K562 (cell line): ENCODE data around the gene CDC42BPB. TPM values are rescaled to one million over a fixed set of nuclear protein-coding genes. Genes with fewer than 3 reads are reported as not detected.

Experiments
- RAD21 ChIP-seq, 2 experiments: fragments of 250-450 bp in 1 of 2; fragments of 450-650 bp in 1 of 2; sonication (Bioruptor Pico) in 1 of 2; formaldehyde crosslinking in 1 of 2; IDR thresholded peaks in 1 of 2; conservative IDR thresholded peaks in 1 of 2; 2 replicates each; pipeline versions ENCODE4 v1.4.0 to v1.8.0; 2020 to 2022; ENCODE audit warnings: mild to moderate bottlenecking in 2 of 2, moderate library complexity in 1 of 2
- REST ChIP-seq, 2 experiments: fragments of 450-650 bp; formaldehyde crosslinking in 1 of 2; IDR thresholded peaks; 2 replicates each; pipeline versions ENCODE4 v1.4.0 to v1.6.1; 2014 to 2020; ENCODE audit warnings: mild to moderate bottlenecking in 2 of 2, borderline replicate concordance in 1 of 2, low read depth in 1 of 2
- polyA plus RNA-seq, 8 experiments: library from polyadenylated mRNA; depleted of rRNA in 4 of 8; stranded (reverse) in 5 of 8; unstranded in 3 of 8; fragments of >200 nt; fragmentation: Nextera tagmentation in 2 of 8; fragmentation: Illumina TruSeq in 1 of 8; extraction: Ambion mirVana in 2 of 8; extraction: Trizol in 1 of 8; gene quantifications; 2 replicates each; pipeline versions ENCODE4 v1.2.1 to v1.2.3, GENCODE V29; 2011 to 2014; ENCODE audit warnings: inconsistent platforms in 1 of 8, missing spikeins in 1 of 8
- total RNA-seq, 7 experiments: library from RNA; depleted of rRNA in 6 of 7; stranded (reverse); fragments of >200 nt in 6 of 7; fragmentation: Illumina TruSeq in 2 of 7; extraction: Trizol in 2 of 7; gene quantifications; 2 replicates each; pipeline versions ENCODE4 v1.2.1 to v1.2.3, GENCODE V29; 2011 to 2021; ENCODE audit warnings: low replicate concordance in 1 of 7

The CDC42BPB gene
- total and polyA plus RNA-seq, 9 of the 15 experiments (the other 6 are each of a cell fraction or from before 2014, with no cell fraction given) = 0.07 to 24.3 (median 12.6) TPM

GRCh38 chr14:102917469-102918211 is 139.7 kb downstream of the CDC42BPB start (continued):
- peak; percentile 77; the same call in 1 of the 2 replicates for TF ChIP-seq REST (IDR thresholded peaks at IDR 0.05; ENCODE audit: borderline replicate concordance)
- no peak for TF ChIP-seq REST (CRISPR knock-in tag; IDR thresholded peaks at IDR 0.05; ENCODE audit: low read depth)
- TF ChIP-seq RAD21 (CRISPR knock-in tag; conservative IDR thresholded peaks at IDR 0.05 in 1 of 2, IDR thresholded peaks at IDR 0.05 in 1 of 2) = peak; percentile 48 to 82
- TF ChIP-seq, all 486 proteins: peak for 8
